Measurements from ENCODE around the gene TBCD.

The TBCD gene

DNA sequence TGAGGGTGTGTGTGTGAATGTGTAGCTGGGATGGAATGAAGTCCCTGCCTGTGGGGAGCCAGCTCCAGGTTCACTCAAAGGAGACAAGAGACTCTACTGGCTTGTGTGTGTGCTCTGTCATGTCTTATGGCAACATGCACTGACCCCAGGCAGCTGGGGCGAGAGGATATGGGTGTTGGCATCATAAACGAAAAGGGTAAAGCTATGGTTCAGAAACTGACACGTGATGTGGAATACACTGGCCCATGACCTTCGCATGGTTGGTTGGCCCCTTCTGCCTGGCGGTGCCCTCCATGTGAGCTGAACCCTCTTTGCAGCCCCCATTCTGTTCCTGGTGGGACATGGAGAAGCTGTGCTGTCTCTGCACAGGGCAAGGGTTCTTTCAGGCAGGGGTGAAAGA lies 66.1 kb downstream of the TBCD start:
- H3K4me3 ChIP-seq (ENCODE audit: low read depth, low read length) = no peak overlapping the region
- no peak for TF ChIP-seq CTCF (IDR thresholded peaks at IDR 0.05; ENCODE audit: low read depth, low read length)
- H3K4me1 ChIP-seq = no peaks in the 10 kb centered on the region
- no peaks in the 10 kb centered on the region for H3K27me3 ChIP-seq
- DNase-seq = no peak
- H3K9me3 ChIP-seq = no peaks in the 10 kb centered on the region
- peaks cover 12% of the 10 kb centered on the region for H3K36me3 ChIP-seq

GRCh38 chr17:82820278-82821251 lies 68.7 kb downstream of the TBCD start:
- Histone ChIP-seq H3K27me3 (no peaks in the 10 kb centered on the region), H3K9me3 (no peaks in the 10 kb centered on the region), H3K4me1 (no peaks in the 10 kb centered on the region), H3K36me3 (peaks cover 7% of the 10 kb centered on the region), H3K4me3 (ENCODE audit: low read depth, low read length) (no peak overlapping the region)
- TF ChIP-seq CTCF (IDR thresholded peaks at IDR 0.05; ENCODE audit: low read depth, low read length) = no peak
- DNase-seq = no peak

DNA sequence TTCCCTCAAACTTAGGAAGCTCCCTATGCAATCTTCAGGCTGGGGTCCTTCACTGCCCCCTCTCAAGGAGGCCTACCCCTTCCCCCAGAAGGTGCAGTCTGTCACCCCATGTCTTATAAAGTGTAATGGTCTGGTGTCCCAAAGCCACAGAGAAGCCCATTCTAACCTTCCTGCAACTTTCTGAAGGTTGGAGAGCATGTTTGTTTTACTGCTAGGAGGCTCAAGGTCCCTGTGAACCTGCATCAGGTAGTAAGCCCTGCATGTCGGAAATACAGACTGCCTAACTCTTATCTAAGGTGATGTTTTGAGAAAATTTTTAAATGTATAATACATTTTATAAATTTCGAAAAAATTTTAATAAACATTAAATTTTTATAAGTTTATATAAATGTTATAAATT lies 69.7 kb downstream of the TBCD start:
- DNase-seq = no peak
- H3K36me3 ChIP-seq = peaks cover 3% of the 10 kb centered on the region
- no peak overlapping the region for H3K4me3 ChIP-seq (ENCODE audit: low read depth, low read length)
- H3K4me1 ChIP-seq = no peaks in the 10 kb centered on the region
- H3K9me3 ChIP-seq = no peaks in the 10 kb centered on the region
- TF ChIP-seq CTCF (IDR thresholded peaks at IDR 0.05; ENCODE audit: low read depth, low read length) = no peak
- H3K27me3 ChIP-seq = no peaks in the 10 kb centered on the region

DNA sequence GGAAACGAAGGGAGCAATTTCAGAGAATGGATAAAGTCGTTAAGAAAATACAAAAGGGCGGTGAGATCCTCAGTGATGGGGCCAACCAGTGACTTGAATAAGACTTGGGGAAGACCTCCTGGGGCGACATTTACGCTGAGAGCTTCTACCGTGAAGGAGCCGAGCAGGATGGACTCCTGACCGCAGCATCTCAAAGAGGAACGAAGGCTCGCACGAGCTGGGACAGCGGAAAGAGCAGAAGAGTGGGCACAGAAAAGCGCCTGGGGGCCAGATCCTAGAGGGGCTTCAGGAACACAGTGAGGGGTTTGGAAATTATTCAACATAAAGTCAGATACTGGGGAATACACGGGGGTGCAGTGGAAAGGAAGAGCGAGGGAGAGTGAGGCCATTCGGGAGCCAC lies 70.4 kb downstream of the TBCD start:
- no peak for TF ChIP-seq CTCF (IDR thresholded peaks at IDR 0.05; ENCODE audit: low read depth, low read length)
- Histone ChIP-seq H3K9me3 (no peaks in the 10 kb centered on the region), H3K36me3 (peaks cover 4% of the 10 kb centered on the region), H3K27me3 (no peaks in the 10 kb centered on the region), H3K4me1 (no peaks in the 10 kb centered on the region), H3K4me3 (ENCODE audit: low read depth, low read length) (no peak overlapping the region)
- no peak for DNase-seq

DNA sequence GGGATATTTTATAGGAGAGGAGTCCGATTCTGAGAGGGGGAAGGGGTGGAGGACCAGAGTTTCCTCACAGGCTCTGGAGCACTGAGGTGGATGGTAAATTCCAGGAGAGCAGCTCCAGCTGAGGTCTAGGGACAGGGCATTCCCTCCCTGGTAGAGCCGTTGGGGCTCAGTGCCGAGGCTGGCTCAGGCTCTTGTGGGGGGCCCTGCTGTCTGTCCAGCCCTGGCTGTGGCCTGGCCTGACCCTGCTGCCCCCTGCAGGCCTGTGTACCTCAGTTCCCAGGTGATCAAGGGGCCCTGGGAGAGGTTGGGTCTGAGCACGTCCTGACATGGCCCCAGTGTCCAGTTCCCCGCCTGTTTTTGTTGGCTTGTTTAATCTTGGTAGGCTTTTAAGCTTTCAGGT lies 71.1 kb downstream of the TBCD start:
- no peaks in the 10 kb centered on the region for H3K9me3 ChIP-seq
- H3K36me3 ChIP-seq = peaks cover 4% of the 10 kb centered on the region
- H3K4me3 ChIP-seq (ENCODE audit: low read depth, low read length) = no peak overlapping the region
- no peaks in the 10 kb centered on the region for H3K27me3 ChIP-seq
- peak; percentile 41 for TF ChIP-seq CTCF (IDR thresholded peaks at IDR 0.05; ENCODE audit: low read depth, low read length)
- no peak for DNase-seq
- no peaks in the 10 kb centered on the region for H3K4me1 ChIP-seq

GRCh38 chr17:82825540-82826124 lies 73.8 kb downstream of the TBCD start:
- H3K36me3 ChIP-seq = 0 out of 2 replicates have a peak, but pooled peaks cover 4% of the 10 kb centered on the region
- H3K9me3 ChIP-seq = no peaks in the 10 kb centered on the region
- DNase-seq = no peak
- TF ChIP-seq CTCF (IDR thresholded peaks at IDR 0.05; ENCODE audit: low read depth, low read length) = no peak
- peaks cover 7% of the 10 kb centered on the region for H3K4me1 ChIP-seq
- H3K4me3 ChIP-seq (ENCODE audit: low read depth, low read length) = no peak overlapping the region
- H3K27me3 ChIP-seq = no peaks in the 10 kb centered on the region
